Skin of body (tissue), 2 donors: Measurements from ENCODE around the gene HECW1. TPM values are rescaled to one million over a fixed set of nuclear protein-coding genes. Genes with fewer than 3 reads are reported as not detected.
"Not testable (repeated sequence)": the region's sequence is repeated elsewhere in the genome, so short reads cannot be mapped to it uniquely, and the experiment has no call there.

ENCODE experiments used
- DNase-seq: peaks from one replicate; lab custom pipeline; 2025; lab: John Stamatoyannopoulos, UW
- total RNA-seq: library from RNA; depleted of rRNA; stranded (reverse); fragments of >200 nt; gene quantifications from one replicate; pipeline ENCODE4 v1.2.3, GENCODE V29; 2014

Gene HECW1
- total RNA-seq, 1 donor from 2014 or later, result 1.8 TPM

GRCh38 chr7:43201912-43202311 lies 89.5 kb downstream of the HECW1 start:
- no peak for DNase-seq

GRCh38 chr7:43204081-43204480 lies 91.6 kb downstream of the HECW1 start:
- DNase-seq, result no peak

GRCh38 chr7:43205171-43205795 lies 92.8 kb downstream of the HECW1 start:
- DNase-seq, result no peak

GRCh38 chr7:43208242-43208641 lies 95.8 kb downstream of the HECW1 start:
- no peak for DNase-seq

- not testable (repeated sequence) for DNase-seq
Measured at GRCh38 chr7:43210539-43210938, 98.1 kb downstream of the HECW1 start.

GRCh38 chr7:43211286-43211685 lies 98.8 kb downstream of the HECW1 start:
- no peak for DNase-seq

GRCh38 chr7:43211693-43212092 lies 99.2 kb downstream of the HECW1 start:
- no peak for DNase-seq

- no peak for DNase-seq
Measured at GRCh38 chr7:43212921-43213320, 100.5 kb downstream of the HECW1 start.

- no peak for DNase-seq
Measured at GRCh38 chr7:43215061-43215460, 102.6 kb downstream of the HECW1 start.

- DNase-seq, result no peak
Measured at GRCh38 chr7:43217055-43217454, 104.6 kb downstream of the HECW1 start.

GRCh38 chr7:43218901-43219300 lies 106.5 kb downstream of the HECW1 start:
- DNase-seq, result not testable (repeated sequence)

- no peak for DNase-seq
Measured at GRCh38 chr7:43220250-43220649, 107.8 kb downstream of the HECW1 start.

- DNase-seq, result no peak
Measured at GRCh38 chr7:43220742-43221141, 108.3 kb downstream of the HECW1 start.

- no peak for DNase-seq
Measured at GRCh38 chr7:43229801-43230200, 117.4 kb downstream of the HECW1 start.

- DNase-seq, result no peak
Measured at GRCh38 chr7:43232366-43232765, 119.9 kb downstream of the HECW1 start.

- no peak for DNase-seq
Measured at GRCh38 chr7:43234073-43234472, 121.6 kb downstream of the HECW1 start.

- DNase-seq, result no peak
Measured at GRCh38 chr7:43234968-43235367, 122.5 kb downstream of the HECW1 start.

GRCh38 chr7:43240565-43240964 lies 128.1 kb downstream of the HECW1 start:
- DNase-seq, result no peak

GRCh38 chr7:43242628-43243255 lies 130.3 kb downstream of the HECW1 start:
- no peak for DNase-seq

GRCh38 chr7:43244232-43244631 lies 131.8 kb downstream of the HECW1 start:
- no peak for DNase-seq

- no peak for DNase-seq
Measured at GRCh38 chr7:43244784-43245183, 132.3 kb downstream of the HECW1 start.

GRCh38 chr7:43247757-43248156 lies 135.3 kb downstream of the HECW1 start:
- DNase-seq, result no peak

- DNase-seq, result no peak
Measured at GRCh38 chr7:43248553-43248952, 136.1 kb downstream of the HECW1 start.
